HG02970 (cell line): Measurements from ENCODE around the gene ZNF672.

Experiments
- ATAC-seq: cut with Tn5 transposase; IDR thresholded peaks from one replicate; pipeline ENCODE4 v1.9.1; 2021; ENCODE audit warnings: mild to moderate bottlenecking, moderate library complexity, moderate number of reproducible peaks; ENCODE audit not compliant: unreplicated experiment, low FRiP score

The ZNF672 gene

DNA sequence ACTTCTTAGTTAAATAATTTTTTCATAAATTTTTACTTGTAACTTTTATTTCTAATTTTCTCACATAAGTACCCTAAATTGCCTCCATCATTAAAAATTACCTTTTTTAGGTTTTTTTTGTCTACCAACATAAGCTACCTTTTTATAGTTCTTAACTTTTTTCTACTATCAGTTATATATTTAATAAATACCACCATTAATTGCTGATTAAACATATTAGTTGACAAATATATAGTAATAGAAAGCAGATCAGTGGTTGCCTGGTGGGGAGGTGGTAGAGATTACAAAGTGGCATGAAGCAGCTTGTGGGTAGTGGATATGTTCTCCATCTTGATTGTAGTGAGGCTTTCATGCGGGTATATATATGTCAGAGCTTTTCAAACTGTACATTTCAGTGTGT lies 6.2 kb upstream of the ZNF672 start:
- no peak for ATAC-seq

DNA sequence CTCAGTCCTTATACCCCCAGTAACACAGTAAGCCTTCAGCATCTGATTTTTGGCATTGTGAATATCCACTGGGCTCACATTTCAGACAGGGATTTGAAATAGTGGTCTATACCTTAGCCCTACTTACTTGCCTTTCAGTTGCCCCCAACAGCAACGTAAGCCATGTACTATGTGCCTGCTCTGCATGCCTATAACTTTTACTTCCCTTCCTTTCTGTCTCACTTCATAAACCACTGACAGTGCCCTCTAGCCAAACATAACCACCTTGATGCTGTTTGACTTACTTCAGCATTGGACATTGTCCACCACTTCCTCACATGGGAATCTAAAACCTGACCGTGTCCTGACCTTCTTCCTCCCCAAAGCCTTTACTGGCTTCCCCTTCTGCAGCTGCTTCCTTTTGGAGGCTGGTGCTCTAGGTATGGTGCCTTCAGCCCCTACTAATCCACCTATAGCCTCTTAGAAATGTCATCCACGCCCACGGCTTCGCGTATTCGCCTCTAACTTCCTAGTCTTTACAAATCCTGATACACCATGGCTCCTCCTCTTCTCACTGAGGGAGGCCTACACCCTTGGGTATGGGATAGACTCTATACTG lies 3.6 kb upstream of the ZNF672 start:
- no peak for ATAC-seq

DNA sequence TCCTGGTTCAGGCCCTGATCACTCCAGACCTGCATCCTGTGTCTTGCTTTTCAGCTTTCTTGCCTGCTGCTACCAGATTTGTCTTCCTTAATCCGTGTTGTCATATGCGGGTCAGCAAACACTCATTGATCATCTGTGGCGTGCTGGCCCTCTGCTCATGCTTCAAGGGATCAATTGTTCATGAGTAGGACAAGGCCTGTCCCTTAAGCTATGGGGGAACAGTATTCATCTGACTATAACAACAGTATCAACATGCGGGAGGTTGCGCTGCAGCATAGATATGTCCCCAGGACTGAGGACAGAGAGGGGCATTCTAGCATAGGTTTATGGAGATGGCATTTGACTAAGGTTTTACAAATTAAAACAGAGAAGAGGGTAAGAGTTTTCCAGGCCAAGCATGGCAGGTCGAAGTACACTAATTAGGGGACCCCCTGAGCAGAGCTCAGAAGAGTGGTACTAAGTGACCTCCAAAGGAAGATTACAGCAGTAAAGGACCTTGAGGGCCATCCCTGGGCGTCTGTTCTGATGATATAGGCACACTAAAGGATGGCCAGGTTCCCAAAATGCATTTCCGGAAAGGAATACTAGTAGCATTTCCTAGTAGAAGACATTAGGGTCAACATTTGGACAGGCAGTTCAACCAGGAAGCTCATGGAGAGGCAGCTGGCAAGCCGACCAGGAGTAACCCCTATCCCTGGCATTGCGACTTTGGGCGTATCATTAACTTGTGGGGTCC lies 811 bp upstream of the ZNF672 start:
- ATAC-seq: no peak

DNA sequence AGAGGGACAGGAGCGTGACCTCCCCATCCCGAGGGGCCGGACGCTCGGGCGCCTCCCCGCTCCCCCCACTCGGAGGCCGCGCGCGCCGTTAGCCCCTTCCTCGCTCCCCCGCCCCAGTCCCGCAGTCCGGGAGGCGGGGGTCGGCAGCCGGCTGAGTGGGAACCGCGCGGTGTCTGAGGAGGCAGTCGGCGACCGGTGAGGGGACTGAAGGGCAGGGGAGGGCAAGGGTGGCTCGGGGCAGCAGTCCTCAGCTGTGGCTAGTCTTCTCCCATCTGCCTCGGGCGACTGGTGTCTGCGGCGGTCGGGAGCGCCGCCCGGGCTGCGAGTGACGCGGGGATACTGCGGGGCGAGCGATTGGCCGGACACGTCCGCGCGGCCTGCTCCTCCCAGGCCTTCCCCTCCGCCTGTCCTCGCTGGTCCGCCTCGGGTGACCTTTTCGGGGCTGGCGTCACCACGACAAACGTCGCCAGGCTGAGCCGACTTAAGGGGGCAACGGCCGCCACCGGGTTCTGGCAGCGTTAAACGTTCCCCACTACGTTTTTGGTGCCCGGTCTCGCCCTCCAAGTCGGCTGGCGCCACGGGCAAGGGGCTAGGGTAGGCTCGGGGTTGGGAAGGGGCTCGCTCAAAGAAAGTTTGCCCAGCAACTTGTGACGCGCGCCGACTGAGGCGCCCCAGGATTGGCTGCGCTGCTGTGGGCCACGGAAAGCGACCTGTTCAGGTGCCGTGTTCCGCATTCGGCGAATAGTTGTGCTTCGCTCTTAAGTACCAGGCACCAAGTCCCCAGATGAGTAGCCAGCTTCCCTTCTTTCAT lies 538 bp downstream of the ZNF672 start:
- peak; percentile 55 for ATAC-seq

DNA sequence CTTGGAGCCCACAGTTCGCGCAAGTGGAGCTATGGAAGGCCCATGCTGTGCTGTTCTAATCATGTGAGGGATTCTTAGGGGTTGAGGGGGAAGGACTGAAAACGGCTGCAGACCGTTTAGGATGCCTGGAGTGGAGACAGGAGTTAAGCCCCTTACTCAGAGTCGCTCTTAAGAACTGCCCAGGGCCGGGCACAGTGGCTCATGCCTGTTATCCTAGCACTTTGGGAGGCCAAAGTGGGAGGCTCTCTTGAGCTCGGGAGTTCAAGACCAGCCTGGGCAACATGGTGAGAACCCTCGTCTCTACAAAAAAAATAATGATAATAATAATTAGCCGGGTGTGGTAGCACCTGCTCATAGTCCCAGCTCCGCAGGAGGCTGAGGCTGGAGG lies 1.1 kb downstream of the ZNF672 start:
- ATAC-seq: no peak

DNA sequence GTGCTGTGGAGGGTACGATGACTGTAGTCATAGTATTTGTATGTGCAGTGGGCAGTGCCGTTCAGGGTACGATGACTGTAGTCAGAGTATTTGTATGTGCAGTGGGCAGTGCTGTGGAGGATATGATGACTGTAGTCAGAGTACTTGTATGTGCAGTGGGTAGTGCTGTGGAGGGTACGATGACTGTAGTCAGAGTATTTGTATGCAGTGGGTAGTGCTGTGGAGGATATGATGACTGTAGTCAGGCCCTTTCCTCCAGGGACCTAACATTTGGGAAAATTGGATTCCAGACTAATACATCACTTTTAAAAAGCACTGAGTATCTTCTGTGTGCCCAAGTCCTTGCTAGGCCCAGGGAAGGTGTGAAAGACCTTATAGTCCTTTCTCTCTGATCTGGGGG lies 2.9 kb downstream of the ZNF672 start:
- ATAC-seq: no peak

DNA sequence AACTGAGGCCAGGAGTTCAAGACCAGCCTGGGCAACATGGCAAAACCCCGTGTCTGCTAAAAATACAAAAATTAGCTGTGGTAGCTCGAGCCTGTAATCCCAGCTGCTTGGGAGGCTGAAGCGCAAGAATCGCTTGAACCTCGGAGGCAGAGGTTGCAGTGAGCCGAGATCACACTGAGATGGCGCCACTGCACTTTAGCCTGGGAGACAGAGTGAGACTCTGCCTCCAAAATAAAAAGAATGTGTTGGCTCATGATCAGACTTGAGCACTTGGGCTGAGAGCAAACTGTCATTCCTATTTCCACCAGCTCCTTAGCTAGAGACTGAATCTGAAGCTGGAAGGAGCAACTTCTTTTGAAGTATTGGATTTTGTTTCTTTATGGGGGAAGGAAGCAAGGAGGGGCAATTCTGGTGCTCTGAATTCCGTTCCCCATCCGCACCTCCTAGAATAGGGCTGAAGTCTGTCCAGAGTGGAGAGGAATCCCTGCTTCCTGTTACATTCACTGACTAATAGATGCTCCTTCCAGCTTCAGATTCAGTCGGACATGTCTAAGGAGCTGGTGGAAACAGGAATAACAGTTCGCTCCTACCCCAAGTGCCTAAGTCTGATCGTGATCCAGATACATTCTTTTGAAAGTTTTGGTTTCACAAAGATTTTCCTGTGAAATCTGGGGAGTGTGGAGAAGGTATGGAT lies 3.8 kb downstream of the ZNF672 start:
- no peak for ATAC-seq

DNA sequence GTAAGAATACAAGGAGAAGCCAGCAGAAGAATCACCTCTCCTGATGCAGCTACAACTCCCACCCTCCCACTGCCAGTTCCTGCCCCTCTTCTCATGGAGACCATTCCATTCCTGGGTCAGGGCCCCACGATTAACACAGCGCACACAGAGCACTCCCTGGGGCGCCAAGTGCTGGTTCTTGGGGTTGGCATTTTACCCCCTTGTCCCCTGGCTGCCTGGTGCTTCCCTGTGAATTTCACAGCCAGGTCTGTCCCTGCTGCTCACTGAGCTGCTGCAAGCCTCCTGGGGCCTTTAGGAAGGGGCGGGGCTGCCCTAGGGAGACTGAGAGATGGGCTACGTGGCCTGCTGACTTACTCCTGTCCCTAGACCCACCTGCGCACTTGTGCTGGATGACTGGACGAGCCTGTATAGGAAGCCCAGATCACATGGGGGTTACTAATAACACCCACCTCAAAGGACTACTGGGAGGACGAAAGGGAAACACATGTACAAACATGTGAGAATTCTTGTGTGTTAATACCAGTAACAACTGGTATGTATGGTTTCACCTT lies 4.8 kb downstream of the ZNF672 start:
- no peak for ATAC-seq

DNA sequence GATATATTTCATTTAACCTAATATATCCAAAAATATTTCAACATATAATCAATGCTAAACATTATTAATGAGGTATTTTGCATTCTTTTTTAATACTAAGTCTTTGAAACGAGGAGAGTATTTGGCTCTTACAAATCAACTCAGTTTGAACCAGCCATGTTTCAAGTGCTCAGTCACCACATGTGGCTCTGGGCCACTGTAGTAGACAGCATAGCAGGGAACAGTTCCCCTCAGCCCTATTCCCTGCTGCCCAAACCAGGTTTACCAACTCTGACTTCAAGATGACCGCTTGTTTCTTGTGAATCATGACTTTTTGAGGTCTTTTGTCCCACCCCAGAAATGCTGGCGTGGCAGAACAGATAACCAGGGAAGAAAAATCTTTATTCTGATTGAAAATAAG lies 5.7 kb downstream of the ZNF672 start:
- ATAC-seq: no peak

DNA sequence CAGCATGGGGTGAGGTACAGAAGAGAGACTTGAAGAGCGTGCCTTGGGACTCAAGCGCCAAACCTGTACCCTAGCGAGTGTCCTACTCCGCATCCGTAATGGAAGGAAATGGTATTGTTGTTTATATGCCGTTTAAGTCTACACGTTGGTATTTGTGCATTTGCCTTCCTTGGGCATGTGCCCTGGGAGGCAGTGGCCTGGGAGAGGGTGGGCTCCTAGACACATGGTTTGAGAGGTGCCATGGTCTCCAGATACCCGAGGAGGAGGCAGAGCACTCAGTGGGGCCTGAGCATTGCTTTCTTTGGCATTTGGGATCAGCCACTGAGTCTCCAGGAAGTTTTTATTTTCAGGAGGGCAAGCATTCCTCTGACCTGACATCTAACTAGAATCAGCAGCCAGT lies 6.5 kb downstream of the ZNF672 start:
- ATAC-seq: no peak

DNA sequence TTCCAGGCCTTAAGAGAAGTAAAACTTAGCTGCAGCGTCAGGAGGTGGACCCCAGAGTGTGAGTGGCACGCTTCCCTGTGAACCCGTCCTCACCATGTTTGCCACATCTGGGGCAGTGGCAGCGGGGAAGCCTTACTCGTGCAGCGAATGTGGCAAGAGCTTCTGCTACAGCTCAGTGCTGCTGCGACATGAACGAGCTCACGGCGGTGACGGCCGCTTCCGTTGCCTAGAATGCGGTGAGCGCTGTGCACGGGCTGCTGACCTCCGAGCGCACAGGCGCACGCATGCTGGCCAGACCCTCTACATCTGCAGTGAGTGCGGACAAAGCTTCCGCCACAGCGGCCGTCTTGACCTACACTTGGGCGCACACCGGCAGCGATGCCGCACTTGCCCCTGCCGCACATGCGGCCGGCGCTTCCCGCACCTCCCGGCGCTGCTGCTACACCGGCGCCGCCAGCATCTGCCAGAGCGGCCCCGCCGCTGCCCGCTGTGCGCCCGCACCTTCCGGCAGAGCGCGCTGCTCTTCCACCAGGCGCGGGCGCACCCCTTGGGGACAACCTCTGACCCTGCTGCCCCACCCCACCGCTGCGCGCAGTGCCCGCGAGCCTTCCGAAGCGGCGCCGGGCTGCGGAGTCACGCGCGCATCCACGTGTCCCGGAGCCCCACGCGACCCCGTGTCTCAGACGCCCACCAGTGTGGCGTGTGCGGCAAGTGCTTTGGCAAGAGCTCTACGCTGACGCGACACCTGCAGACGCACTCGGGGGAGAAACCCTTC lies 9.3 kb downstream of the ZNF672 start:
- no peak for ATAC-seq

DNA sequence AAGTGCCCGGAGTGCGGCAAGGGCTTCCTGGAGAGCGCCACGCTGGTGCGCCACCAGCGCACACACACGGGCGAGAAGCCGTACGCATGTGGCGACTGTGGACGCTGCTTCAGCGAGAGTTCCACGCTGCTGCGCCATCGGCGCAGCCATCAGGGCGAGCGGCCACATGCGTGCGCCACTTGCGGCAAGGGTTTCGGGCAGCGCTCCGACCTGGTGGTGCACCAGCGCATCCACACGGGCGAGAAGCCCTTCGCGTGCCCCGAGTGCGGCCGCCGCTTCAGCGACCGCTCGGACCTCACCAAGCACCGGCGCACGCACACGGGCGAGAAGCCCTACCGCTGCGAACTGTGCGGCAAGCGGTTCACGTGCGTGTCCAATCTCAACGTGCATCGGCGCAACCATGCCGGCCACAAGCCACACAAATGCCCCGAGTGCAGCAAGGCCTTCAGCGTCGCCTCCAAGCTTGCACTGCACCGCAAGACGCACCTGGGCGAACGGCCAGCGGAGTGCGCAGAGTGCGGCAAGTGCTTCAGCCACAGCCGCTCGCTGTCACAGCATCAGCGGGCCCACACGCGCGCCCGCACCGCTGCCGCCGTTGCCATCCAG lies 10.0 kb downstream of the ZNF672 start:
- ATAC-seq: no peak

DNA sequence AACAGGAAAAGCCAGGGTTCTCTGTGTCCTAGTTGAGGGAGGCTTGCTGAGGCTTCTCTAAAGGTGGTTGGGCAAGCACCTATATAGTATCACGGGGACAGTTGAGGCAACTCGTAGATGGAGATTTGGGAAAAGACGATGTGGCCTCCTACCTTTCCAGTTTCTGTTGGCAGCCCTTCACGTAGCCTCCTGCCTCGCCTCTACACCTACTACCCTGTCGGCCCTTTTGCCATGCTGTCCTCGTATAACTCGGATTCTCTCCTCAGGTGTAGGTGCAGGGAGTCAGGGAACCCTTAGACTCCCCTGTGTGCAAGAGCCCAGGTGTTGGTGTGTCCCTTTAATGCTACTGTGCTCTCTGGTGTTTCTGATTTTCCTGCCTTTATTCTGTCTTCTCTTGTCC lies 10.6 kb downstream of the ZNF672 start:
- ATAC-seq: no peak

DNA sequence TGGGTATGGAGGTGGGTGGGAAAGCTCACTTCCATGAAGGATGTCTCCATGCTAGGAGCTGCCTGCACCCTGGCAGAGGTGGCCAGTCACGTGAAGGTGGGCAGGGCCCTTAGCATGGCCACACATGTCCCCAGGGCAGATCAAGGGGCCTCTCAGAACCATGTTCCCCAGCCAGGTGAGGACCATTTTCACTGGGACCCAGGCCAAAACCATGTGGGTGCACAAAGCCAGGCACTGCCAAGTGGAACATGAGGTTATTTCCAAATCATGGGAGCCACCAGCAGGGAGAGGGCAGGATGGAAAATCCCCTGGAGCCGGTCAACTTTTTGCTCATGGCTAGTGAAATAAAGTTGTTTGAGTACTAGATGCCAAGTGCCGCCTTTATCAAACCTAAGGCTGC lies 11.1 kb downstream of the ZNF672 start:
- ATAC-seq: no peak

DNA sequence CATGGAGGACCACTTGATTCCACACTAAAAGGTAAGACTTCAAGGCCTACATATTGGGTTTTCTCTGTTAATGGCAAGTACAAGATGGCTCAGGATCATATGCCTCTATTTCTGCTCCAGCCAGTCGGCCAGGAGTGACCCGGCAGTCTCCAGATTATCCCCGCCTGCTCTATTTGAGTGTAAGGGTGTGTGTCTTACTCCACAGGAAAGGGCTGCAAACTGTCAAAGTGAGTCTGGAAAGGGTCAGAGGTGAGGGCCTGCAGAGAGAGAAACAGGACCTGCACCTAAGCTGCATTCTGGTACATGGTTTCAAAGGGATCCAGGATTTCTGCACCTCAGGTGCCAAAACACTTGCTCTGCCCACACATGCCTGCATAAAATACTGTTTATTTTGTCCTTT lies 11.6 kb downstream of the ZNF672 start:
- ATAC-seq: no peak

DNA sequence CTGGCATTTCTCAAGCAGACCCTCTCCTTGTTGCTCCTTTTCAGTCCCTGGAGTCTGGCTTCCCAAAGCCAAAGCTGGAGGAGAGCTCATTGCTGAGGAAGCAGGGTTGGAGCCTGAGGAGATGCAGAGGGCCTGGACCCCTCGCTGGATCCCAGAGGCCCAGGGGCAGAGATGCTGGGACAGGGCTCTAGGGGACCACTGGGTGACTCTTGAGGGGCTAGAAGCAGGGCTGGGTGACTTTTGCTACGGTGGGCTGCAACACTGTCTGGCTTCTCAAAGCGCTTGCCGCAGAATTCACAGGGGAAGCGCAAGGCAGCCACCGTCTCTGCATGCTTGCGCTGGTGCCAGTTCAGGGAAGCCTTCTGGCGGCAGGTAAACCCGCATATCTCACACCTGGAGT lies 12.1 kb downstream of the ZNF672 start:
- no peak for ATAC-seq

DNA sequence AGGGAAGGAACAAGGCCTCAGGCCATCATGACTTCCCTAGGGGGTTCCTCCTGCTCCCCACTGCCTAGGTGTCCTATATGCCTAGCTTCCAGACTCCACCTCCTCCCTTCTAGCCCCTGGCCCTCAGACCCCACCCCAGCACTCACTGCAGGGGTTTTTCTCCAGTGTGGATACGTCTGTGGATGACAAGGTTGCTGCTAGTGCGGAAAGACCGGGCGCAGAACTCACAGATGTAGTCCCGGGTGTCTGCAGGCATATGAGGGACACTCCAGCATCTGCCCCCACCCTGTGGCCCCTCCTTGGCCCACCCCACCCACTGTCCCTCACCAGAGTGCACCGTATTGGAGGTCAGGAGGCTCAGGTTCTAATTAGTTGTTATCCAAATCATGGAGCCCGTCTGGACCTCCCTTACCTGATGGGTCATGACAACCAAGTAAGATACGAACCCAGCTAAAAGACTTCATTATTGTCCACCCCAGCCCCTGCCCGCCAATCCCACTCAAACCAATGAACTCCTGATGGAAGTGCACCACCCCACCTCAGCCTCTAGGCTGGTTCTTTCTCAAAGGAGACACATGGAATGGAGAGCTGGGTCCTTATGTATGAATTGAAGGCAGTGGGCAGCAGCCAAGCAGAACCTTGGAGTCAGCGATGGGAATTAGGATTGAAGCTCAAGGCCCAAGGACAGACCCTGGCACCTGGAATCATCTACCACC lies 12.7 kb downstream of the ZNF672 start:
- no peak for ATAC-seq

DNA sequence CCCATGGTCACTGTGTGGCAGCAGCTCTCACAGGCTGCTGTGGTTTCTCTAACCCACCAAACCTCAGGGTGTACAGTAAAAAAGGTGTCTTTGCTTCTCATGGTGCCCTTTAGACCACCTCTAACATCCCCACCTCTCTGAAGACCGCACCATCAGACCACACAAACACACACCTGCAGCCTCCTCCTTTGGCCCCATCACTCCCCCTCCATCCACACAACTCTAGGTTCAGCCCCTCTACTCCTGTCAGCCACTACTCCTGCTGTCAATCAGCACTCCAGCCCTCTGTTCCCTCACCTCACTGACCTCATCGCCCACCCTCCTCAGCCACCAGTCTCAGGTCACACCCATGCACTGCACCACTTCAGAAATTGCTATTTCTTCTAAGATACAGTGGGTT lies 13.4 kb downstream of the ZNF672 start:
- ATAC-seq: no peak
